Stomach (tissue), 4 donors: ENCODE data around the gene PLA2G4F.

Source experiments
- EP300 ChIP-seq: sonication (generic); formaldehyde crosslinking; IDR thresholded peaks from one replicate; pipeline ENCODE4 v1.6.1; 2017; ENCODE audit warnings: antibody characterized with exemption
- POLR2A ChIP-seq, 4 donors: fragments of 450-650 bp; IDR thresholded peaks; one replicate each; pipeline ENCODE4 v1.6.1; 2016; ENCODE audit warnings: antibody characterized with exemption in 4 of 4, control low read depth in 2 of 4, mild to moderate bottlenecking in 1 of 4, moderate library complexity in 1 of 4
- POLR2AphosphoS5 ChIP-seq, 3 donors: sonication (generic); formaldehyde crosslinking; IDR thresholded peaks; one replicate each; pipeline ENCODE4 v1.6.1; 2016; ENCODE audit warnings: antibody characterized with exemption in 3 of 3
- TF ChIP-seq, protein P1 (sequence below), 7 experiments: fragments of 450-650 bp in 4 of 7; fragments of 200-600 bp in 3 of 7; sonication (generic) in 3 of 7; IDR thresholded peaks; one replicate each; pipeline ENCODE4 v1.5.1; 2016 to 2019; ENCODE audit warnings: antibody characterized with exemption in 7 of 7, control low read depth in 2 of 7, mild to moderate bottlenecking in 1 of 7

DNA sequence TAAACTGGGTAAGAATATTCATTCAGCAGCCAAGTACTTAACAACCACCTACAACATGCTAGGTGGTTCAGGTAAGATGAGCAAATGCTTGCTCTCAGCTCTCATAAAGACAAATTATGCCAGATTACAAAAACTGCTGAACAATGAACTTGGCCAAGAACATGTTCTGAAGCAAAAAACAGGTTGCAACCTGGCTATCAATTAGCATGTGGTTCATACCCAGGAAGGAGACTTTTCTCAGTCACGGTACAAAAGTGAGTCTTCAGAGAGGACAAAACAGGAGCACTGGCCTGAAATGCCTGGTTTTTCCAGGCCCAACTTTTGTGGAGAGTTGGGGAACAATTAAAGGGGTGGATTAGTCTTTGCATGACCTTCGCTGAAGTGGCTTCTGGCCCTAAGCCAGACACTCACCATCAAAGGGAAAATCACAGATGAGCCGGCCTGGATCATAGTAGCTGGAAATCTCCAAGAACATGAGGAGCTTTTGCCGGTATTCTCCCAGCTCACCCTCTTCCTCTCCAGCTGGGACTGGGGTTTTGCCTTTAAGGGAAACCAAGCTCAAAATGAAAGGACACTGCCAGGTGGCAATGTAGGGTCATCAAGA, 7.6 kb upstream of the PLA2G4F start:
- TF ChIP-seq, protein P1, sequence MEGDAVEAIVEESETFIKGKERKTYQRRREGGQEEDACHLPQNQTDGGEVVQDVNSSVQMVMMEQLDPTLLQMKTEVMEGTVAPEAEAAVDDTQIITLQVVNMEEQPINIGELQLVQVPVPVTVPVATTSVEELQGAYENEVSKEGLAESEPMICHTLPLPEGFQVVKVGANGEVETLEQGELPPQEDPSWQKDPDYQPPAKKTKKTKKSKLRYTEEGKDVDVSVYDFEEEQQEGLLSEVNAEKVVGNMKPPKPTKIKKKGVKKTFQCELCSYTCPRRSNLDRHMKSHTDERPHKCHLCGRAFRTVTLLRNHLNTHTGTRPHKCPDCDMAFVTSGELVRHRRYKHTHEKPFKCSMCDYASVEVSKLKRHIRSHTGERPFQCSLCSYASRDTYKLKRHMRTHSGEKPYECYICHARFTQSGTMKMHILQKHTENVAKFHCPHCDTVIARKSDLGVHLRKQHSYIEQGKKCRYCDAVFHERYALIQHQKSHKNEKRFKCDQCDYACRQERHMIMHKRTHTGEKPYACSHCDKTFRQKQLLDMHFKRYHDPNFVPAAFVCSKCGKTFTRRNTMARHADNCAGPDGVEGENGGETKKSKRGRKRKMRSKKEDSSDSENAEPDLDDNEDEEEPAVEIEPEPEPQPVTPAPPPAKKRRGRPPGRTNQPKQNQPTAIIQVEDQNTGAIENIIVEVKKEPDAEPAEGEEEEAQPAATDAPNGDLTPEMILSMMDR (IDR thresholded peaks at IDR 0.05): no peak
- TF ChIP-seq POLR2A (IDR thresholded peaks at IDR 0.05) (no peak), POLR2AphosphoS5 (IDR thresholded peaks at IDR 0.05) (no peak), EP300 (no peak)
